Activated gamma-delta T cell treated with Interleukin-2 at 50 U/mL for 16 hours (primary cell): ENCODE data around the gene MRFAP1L1.
"Not testable (repeated sequence)": the region's sequence is repeated elsewhere in the genome, so short reads cannot be mapped to it uniquely, and the experiment has no call there.

Experiments used
- DNase-seq: peaks from one replicate; pipeline ENCODE4 v3.0.0-alpha.2; 2020

Gene MRFAP1L1

DNA sequence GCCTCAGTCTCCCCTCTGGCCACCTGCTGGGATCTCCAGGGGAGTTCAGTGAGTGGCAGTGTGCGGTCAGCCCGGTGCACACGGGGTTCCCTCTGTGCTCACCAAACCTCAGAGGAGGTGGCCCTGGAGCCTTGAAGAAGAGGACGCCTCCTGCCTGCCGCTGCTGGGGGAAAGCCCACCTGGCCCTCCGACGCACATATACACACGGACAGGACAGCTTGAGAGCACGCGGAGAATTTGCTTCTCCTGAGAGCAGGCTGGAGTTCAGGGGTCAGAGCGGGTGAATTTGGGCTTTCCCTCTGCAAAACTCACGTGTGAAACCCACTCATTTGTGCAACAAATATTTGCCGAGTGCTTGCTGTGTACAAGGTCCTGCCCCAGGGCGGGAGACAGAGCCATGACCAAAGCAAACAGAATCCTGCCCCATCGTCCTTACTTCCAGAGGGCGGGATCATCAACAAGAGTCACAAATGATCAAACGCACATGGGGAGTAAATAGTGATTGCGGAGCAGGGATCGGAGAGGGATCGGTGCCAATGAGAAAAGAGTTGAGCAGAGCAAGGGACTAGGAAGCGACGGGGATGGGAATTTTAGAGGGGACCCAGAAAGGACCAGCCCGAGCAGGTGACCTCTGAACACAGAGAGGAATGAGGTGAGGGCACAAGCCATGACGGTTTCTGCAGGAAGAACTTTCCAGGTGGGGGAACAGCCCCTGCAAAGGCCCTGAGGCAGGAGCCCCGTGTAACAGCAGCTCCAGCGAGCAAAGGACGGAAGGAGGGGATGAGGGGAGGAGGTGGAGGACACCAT is 23.9 kb upstream of the MRFAP1L1 start:
- no peak for DNase-seq

DNA sequence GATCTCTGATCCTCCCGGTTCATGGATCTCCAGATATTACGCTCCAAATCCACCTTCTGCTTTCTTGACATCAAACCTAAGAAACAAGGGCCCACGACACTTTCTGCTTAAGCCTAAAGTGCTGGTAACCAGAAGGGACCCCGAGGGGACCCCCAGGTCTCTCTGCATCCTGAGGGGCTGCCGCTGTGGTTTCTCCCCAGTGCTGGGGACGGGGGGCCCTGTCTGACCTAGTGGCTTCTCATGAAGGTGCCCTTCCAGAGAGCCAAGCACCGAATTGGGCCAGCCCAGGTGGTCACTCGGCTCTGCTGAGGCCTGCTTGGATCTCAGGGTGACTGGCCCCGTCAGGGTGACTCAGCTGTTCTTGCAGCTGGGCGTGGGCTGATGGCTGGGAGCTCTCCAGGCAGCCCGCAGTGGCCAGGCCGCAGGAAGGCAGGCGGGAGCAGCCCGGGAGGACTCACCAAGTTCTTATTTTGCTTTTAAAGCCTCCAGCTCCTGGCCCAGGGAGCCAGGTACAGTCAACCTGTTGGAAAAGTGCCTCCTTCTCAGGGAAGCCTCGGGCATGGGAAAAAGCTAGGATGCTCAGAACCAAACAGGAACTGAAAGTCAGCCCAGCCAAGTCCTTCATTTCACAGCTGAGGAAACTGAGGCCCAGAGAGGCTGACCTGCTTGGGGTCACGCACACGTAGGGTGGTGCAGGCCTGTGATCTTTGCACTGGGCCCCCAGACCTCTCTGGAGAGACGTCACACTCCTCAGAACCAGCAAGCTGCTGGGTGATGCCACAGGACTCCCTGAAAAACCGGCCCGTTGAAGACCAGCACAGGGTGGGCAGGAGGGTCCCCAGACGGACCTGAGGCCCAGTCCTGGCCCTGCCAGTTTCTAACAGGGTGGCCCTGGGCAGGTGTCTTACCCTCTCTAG is 23.0 kb upstream of the MRFAP1L1 start:
- DNase-seq = no peak

DNA sequence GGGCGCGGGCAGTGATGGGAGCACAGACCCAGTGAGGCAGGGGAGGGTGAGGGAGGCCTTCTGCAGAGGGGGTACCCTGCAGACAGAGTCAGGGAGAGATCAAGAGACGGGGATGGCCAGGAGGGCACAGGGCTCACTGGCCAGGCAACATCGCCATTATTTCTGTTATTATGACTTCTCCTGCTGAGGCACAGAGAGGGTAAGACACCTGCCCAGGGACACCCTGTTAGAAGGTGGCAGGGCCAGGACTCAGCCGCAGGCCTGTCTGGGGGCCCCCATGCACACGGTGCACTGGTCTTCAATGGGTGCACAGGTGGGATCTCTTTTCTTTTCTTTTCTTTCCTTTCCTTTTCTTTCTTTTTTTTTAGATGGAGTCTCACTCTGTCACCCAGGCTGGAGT is 22.1 kb upstream of the MRFAP1L1 start:
- no peak for DNase-seq

DNA sequence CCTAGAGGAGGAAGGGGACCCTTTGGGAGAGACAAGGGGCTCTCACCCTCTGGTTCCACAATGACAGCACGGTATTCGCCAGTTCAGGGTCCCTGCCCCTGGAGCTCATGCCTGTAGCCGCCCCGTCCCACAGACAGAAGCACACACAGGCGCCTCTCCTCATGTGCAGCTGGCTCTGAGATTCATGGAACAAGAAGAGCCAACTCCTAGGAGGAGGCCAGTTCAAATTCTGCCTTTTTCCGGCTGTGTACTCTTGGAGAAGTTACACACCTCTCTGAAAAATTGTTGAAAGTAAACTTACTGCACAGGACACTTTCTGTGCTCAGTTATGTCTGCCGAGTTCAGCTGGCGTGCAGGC is 21.6 kb upstream of the MRFAP1L1 start:
- DNase-seq = no peak

DNA sequence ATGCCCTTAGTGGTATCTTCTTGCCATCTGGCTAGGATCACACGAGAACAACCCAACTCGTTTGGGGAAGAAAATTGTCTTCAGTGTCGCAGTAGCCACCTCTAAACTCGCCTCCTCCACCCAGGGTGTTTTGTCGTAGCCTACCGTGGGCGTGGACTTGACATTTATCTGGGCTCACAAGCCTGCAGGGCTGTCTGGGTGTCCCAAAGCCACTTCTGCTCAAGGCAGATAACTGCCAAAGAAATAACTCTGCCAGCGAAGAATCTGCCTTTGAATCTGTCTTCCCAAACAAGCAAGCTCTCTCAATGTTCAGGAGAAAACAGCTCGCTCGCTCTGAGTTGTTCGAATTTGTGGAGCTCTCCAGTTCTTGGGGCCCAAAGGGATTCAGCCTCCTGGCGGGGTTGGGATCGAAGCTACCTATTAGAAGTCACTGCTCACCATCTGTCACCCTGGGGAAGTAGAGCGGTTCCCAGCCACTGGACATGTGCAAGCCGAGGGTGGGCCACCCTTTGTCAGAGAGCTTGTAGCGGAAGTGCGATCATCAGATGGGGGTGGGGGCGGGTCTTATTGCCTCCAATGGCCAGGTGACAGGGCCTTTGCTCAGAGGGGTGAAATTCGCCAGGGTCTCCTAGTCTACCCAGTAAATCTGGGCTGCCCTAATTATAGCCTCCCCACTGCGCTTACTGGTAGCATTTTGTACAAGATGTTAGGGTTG is 21.1 kb upstream of the MRFAP1L1 start:
- no peak for DNase-seq

DNA sequence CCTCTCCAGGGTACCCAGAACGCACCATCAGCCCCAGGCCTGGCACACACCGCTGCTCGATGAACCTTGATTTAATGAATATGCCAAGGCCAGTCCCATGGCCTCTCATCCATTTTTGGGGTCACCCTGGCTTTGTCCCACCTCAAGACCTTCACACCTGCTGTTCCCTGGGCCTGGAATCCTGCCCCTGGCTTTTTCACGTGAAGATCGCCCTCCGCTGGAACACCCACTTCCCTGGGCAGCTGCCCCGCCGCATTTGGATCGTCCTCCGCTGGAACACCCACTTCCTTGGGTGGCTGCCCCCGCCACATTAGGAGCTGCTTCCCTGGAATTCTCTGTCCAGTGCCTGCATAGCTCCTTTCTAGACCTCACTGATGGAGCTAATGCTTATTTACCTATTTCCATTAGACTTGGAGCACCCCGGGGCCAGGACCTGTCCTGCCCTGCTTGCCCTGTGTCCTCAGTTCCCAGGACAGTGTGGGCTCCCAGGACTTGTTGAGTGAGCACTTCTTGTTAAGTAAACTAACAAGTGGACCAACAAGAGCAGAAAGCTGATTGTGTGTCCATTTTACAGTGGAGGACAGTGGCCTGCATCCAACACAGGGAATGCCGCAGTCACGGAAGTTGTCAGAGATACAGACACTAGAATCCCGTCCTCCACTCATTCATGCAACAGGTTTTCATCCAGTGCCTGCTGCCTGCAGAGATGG is 18.8 kb upstream of the MRFAP1L1 start:
- DNase-seq = no peak

DNA sequence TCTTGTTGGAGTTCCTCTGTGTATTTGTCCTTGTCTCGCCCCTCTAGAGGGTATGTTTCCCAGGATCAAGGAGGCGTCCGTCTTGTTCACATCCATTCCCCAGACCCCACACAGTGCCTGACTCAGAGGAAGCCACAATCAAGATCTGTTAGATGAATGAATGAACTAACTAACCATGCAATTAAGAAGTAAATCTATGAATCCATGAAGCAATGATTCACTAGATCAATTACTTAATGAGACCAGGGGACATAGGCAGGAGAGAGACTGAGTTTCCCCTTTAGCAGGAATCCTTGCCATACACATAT is 18.2 kb upstream of the MRFAP1L1 start:
- DNase-seq = no peak

DNA sequence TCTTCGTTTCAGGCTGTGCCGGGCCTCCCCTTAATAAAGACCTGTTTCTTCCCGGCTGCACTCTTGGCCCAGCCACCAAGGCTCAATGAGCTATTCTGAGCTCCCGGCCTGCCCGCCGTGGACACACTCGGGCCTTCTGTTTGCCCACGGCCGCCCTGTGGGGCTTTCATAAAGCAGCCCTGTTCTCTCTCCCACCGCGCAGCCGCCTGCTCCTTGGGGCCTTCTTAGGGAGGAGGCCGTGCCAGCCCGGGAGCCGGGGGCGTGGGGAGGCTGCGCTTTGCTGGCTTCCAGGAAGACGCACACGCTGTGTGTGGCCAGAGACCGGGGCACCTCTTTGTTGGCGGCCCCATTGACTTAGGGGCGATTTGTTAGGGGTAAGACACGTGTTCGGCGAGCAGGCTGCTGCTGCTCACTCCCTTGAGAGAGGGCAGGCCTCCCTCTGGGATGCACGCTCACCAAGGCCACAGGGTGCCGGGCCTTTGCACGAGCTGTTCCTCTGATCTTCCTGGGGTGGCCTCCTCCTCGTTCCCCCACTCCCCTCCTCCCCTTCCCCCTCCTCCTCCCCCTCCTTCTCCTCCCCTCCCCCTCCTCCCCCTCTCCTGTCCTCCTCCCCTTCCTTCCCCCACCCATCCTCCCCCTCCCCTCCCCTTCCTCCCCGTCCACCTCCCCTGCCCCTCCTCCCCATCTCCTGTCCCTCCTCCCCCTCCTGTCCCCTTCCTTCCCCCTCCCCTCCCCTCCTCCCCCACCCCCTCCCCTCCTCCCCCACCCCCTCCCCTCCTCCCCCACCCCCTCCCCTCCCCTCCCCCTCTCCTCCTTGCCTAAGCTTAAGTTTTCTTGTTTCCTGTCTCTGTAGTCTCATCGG is 17.6 kb upstream of the MRFAP1L1 start:
- DNase-seq = no peak

DNA sequence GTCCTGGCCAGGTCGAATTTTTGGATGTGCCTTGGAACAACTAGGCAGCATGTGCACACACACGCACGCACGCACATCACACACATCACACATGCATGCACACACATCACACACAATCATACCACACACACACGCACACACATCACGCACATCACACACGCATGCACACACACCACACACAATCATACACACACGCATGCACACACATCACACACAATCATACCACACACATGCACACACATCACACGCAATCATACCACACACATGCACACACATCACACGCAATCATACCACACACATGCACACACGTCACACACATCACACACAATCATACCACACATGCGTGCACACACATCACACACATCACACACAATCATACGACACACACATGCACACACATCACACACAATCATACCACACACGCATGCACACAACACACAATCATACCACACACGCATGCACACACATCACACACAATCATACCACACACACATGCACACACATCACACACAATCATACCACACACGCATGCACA is 15.8 kb upstream of the MRFAP1L1 start:
- not testable (repeated sequence) for DNase-seq

DNA sequence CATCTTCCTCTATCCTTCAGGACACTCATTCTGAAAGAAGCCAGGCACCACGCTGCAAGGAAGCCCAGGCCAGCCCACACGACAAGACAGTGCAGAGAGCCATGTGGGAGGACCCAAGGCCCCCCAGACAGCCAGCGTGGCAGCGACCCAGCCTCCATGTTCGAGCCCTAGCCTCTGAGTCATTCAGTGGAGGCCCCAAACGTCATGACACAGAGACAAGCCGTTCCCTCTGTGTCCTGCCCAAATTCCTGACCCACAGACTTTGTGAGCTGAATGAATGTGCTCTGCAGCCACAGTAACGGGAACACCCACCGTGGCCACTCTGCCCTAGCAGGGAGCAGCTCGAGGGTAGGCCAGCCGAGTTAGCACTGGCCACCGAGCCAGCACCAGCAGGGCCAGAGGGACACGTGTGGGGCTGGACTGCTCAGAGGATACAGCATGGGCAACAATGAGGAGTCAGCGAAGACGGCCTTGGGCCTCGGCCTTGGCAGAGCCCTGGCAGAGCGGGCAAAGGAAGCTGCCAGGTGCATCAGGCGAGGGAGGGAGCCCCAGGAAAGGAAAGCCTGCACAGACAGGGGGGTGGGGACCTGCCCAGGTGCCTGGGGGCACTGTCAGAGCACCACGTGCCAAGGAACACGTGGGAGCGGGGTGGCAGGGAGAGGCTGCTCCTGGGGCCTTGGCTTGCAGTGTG is 14.9 kb upstream of the MRFAP1L1 start:
- no peak for DNase-seq

DNA sequence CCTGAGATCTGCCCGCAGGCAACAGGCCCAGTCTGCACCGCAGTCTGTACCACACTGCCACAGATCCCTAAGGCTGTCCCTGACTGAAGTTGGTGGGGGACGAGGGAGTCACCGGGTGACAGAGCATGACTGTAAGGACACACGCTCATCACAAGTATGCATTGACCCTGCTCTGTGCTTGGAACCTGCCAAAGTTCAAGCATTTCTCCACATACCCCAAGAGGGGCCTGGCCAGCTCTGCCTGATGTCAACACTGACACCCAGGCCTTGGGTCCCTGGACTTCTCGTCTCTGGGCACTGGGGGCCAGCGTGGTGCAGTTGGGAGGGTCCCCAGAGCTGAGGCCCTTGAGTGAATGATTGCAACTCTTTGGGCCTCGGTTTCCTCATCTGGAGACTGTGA is 14.2 kb upstream of the MRFAP1L1 start:
- no peak for DNase-seq

DNA sequence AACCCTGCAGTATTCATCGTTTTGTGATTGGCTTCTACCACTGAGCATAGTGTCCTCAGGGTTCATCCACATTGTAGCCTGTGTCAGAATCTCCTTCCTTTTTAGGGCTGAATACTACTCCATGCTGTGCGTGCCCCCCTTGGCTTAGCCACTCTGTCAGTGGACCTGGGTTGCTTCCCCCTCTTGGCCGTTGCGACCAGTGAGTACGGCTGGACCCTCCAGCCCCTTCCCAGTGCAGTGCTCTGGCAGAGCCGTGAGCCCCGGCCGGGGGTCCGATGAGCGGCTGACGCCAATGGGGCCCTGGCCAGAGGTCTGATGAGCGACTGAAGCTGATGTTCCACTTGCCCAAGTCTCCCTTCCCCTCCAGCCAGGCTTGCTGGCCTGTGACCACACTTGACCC is 13.2 kb upstream of the MRFAP1L1 start:
- no peak for DNase-seq

DNA sequence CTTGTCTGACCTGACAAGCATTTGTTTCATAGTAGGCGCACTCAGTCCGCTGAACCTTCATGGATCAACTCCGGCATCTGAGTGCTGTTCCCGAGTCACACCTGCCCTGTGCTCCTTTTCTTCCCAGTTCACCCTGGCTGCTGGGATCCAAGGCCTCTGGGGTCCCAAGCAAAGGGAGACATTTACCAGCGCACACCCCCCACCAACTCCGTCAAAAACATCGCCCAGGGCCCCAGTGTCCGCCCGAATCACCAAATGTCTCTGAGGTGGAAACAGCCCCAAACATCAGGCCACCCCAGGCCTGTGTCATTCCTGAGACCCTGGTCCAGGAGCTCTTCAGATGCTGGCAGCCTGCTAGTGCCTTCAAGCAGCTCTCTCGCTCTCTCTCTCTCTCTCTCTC is 11.5 kb upstream of the MRFAP1L1 start:
- no peak for DNase-seq

DNA sequence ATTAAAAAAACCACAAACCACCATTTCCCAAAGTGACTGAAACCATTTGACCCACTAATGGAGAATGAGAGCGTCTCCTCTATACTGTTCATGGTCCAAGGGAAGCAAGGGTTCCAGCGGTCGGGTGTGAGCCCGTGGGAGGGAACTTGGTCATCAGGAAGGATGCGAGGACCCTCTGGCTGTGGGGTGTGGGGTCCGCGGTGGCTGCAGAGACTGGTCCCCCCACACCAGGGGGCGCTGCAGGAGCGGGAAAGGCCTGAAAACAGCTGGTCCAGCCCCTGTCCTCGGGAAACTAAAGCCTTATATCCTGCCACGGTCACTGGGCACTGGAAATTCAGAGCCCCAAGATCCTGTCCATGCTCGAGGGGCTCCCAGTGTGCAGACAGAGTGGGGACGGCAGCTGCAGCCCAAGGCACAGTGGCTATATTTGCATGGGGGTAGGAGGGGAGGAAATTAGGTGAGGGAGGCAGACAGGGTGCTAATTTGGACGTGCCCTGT is 10.6 kb upstream of the MRFAP1L1 start:
- DNase-seq = peak; percentile 89

DNA sequence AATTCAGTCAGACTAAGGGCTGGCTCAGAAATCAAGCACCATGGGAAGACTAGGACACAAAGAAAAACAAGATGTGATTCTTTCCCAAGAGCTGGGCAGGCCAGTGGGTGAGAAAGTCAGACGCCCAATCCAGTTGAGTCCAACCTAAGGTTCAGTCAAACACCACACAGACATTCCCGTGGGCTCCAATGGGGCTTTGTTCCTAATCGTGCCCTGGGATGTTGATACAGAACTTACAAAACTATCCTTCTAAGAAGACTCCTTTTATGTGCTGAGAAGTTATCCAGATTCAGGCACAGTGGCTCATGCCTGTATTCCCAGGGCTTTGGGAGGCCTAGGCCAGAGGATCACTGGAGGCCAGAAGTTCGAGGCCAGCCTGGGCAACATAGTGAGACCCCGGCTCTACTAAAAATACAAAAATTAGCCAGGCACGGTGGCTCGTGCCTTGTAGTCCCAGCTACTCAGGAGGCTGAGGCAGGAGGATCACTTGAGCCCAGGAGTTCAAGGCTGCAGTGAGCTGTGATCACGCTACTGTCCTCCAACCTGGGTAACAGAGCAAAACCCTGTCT is 10.0 kb upstream of the MRFAP1L1 start:
- no peak for DNase-seq

DNA sequence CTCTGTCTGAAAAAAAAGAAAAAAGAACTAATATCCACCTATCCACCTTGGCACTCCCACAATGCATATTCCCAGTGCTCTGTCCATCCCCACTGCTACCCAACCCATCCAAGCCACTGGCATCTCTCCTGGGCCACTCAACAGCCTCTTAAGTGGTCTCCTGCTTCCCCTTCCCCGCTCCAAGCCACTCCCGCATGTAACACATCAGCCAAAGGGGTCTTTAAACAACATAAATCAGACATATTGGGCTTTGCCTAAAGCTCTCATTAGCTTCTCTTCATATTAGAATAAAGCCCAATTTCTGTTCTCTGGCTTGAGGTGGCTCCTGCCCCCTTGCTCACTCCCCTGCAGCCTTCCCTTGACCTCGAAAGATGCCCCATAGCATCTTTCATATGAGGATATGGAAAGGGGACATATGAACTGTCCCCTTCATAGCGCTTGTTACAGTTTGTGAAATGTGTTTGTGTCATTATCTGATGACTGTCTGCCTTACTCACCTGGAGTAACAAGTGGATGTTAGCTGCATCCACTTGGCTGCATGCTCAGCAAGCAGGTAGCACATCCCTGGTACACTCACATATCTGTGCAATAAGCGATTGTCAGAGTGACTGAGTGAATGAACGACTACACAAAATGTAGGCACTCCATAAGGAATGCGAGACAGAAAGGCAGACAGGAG is 9.4 kb upstream of the MRFAP1L1 start:
- no peak for DNase-seq

DNA sequence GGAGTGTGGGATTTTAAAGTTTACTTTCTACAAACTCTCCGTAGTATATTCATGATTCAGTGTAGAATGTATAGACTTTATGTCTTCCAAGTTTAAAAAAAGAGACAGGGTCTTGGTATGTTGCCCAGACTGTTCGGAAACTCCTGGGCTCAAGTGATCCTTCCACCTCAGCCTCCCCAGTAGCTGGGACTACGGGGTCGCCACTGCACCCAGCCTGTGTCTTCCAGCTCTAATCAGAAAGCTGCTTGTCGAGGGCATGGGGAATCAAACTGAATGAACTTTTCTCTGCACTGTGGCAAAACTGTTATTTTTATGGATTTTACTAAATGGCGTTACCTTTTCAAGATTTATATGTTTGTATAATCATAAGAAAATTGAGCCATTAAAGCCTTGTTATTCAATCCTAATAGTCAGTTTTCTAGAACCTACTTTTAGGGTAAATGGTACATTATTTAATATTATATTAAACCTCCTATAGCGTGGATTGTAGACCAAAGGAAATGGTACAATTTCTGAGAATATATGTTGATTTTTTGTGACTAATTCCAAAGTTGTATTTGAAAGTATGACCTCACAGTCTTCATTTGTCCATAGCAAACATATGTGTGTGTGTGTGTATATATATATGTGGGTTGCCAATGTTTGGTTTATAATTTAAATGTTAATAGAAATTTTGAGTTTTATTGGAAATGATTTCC is 7.4 kb upstream of the MRFAP1L1 start:
- DNase-seq = no peak

DNA sequence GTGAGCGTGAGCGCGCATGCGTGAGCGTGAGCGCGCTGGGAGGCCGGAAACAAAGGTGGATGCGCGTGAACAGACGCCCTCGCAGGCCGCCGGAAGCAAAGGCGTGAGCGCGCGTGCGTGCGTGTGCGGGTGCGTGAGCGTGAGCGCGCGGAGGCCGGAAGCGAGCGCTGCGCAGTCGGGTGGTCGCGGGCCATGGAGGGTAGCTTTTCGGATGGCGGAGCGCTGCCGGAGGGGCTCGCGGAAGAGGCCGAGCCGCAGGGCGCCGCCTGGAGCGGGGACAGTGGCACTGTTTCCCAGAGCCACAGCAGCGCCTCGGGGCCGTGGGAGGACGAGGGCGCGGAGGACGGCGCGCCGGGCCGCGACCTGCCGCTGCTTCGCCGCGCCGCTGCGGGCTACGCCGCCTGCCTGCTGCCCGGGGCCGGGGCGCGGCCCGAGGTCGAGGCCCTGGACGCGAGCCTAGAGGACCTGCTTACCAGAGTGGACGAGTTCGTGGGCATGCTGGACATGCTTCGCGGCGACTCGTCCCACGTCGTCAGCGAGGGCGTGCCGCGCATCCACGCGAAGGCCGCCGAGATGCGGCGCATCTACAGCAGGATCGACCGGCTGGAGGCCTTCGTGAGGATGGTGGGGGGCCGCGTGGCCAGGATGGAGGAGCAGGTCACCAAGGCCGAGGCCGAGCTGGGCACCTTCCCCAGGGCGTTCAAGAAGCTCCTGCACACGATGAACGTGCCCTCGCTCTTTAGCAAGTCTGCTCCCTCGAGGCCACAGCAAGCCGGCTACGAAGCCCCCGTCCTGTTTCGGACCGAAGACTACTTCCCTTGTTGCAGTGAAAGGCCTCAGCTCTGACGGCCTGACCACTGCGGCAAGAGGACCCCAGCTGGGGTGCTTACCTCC is 6.6 kb upstream of the MRFAP1L1 start, which contains the start of gene BLOC1S4:
Gene BLOC1S4, plus strand, starts transcription at position 157 of the 894 bp plus-strand sequence. Its CDS starts 36 bp downstream, at position 193.
- peak; percentile 86 for DNase-seq
